GM23338 (cell line): ENCODE results near the gene PGC. TPM values are rescaled to one million over a fixed set of nuclear protein-coding genes. Genes with fewer than 3 reads are reported as not detected.

Experiments used
- ATAC-seq: fragments of 200-7000 bp; cut with Tn5 transposase; 3 replicates; pipeline ENCODE4 v1.9.1; 2020
- DNase-seq: peaks from one replicate; pipeline ENCODE4 v3.0.0-alpha.2; 2015; ENCODE audit warnings: low spot score
- H2AFZ ChIP-seq: fragments of 200-600 bp; sonication (generic); 2 replicates; pipeline ENCODE4 v1.8.0; 2016; ENCODE audit warnings: antibody characterized with exemption, mild to moderate bottlenecking, moderate library complexity
- H3F3A ChIP-seq: fragments of 200-600 bp; sonication (generic); replicated peaks from 2 replicates; pipeline ENCODE4 v1.8.0; 2017; ENCODE audit warnings: antibody characterized with exemption, mixed run types, low read depth
- H3K27ac ChIP-seq: fragments of 200-600 bp; sonication (generic); 2 replicates; pipeline ENCODE4 v1.6.1; 2016; ENCODE audit warnings: low read depth
- H3K27me3 ChIP-seq: fragments of 200-600 bp; sonication (generic); 2 replicates; pipeline ENCODE4 v1.8.0; 2016; ENCODE audit warnings: mild to moderate bottlenecking, mixed run types, moderate library complexity; ENCODE audit not compliant: insufficient read depth
- H3K36me3 ChIP-seq: fragments of 200-600 bp; sonication (generic); 2 replicates; pipeline ENCODE4 v1.8.0; 2016; ENCODE audit warnings: mild to moderate bottlenecking; ENCODE audit not compliant: insufficient read depth
- H3K4me1 ChIP-seq: fragments of 200-600 bp; sonication (generic); 2 replicates; pipeline ENCODE4 v1.8.0; 2016; ENCODE audit warnings: mild to moderate bottlenecking, moderate library complexity; ENCODE audit not compliant: insufficient read depth
- H3K4me2 ChIP-seq: fragments of 200-600 bp; sonication (generic); 2 replicates; pipeline ENCODE4 v1.7.1; 2017; ENCODE audit warnings: mixed run types
- H3K4me3 ChIP-seq: fragments of 200-600 bp; sonication (generic); 2 replicates; pipeline ENCODE4 v1.6.1; 2016; ENCODE audit warnings: mixed run types
- H3K79me2 ChIP-seq: fragments of 200-600 bp; sonication (generic); replicated peaks from 2 replicates; pipeline ENCODE4 v1.8.0; 2017; ENCODE audit warnings: mild to moderate bottlenecking; ENCODE audit not compliant: insufficient read depth
- H3K9me2 ChIP-seq: fragments of 200-600 bp; sonication (generic); 2 replicates; pipeline ENCODE4 v1.8.0; 2017; ENCODE audit not compliant: insufficient read depth
- H4K20me1 ChIP-seq: fragments of 200-600 bp; sonication (generic); replicated peaks from 2 replicates; pipeline ENCODE4 v1.8.0; 2017; ENCODE audit warnings: mild to moderate bottlenecking; ENCODE audit not compliant: insufficient read depth
- H3K27ac Mint-ChIP-seq: 2 replicates; pipeline ENCODE4 v1.8.0; 2020; ENCODE audit warnings: inconsistent platforms, mild to moderate bottlenecking, moderate library complexity, mixed read lengths
- H3K27me3 Mint-ChIP-seq: 3 replicates; pipeline ENCODE4 v1.8.0; 2022; ENCODE audit warnings: low read depth, mild to moderate bottlenecking, moderate library complexity, mixed read lengths, inconsistent platforms; ENCODE audit not compliant: insufficient read depth, poor library complexity
- H3K36me3 Mint-ChIP-seq: 3 replicates; pipeline ENCODE4 v1.8.0; 2021; ENCODE audit warnings: low read depth, mild to moderate bottlenecking, inconsistent platforms, moderate library complexity, mixed read lengths
- H3K4me1 Mint-ChIP-seq: 3 replicates; pipeline ENCODE4 v1.8.0; 2020; ENCODE audit warnings: mild to moderate bottlenecking, inconsistent platforms, mixed read lengths
- H3K4me3 Mint-ChIP-seq: 3 replicates; pipeline ENCODE4 v1.8.0; 2021; ENCODE audit warnings: moderate library complexity, mild to moderate bottlenecking, inconsistent platforms, mixed read lengths
- H3K9me3 Mint-ChIP-seq: 3 replicates; pipeline ENCODE4 v1.8.0; 2020; ENCODE audit warnings: moderate library complexity, mild to moderate bottlenecking, inconsistent platforms, mixed read lengths
- EZH2 ChIP-seq: fragments of 200-600 bp; sonication (generic); IDR thresholded peaks from one replicate; pipeline ENCODE4 v1.8.0; 2017; ENCODE audit warnings: antibody characterized with exemption, mild to moderate bottlenecking, low read depth; ENCODE audit not compliant: unreplicated experiment
- EZH2phosphoT487 ChIP-seq: fragments of 200-600 bp; sonication (generic); IDR thresholded peaks from one replicate; pipeline ENCODE4 v1.8.1; 2018; ENCODE audit warnings: antibody characterized with exemption; ENCODE audit not compliant: unreplicated experiment
- JUNB ChIP-seq: IDR thresholded peaks from one replicate; pipeline ENCODE4 v1.6.1; 2016; ENCODE audit warnings: antibody characterized with exemption; ENCODE audit not compliant: unreplicated experiment
- NANOG ChIP-seq: IDR thresholded peaks from 2 replicates; pipeline ENCODE4 v1.6.1; 2016; ENCODE audit warnings: antibody characterized with exemption, borderline replicate concordance
- POLR2AphosphoS5 ChIP-seq: IDR thresholded peaks from 2 replicates; pipeline ENCODE4 v1.6.1; 2016; ENCODE audit warnings: antibody characterized with exemption, low read depth
- ZNF114 ChIP-seq: fragments of 250-450 bp; sonication (Bioruptor Pico); IDR thresholded peaks from 2 replicates; pipeline ENCODE4 v1.5.0; 2020; ENCODE audit warnings: mild to moderate bottlenecking, moderate library complexity
- ZNF331 ChIP-seq: fragments of 250-450 bp; sonication (Bioruptor Pico); IDR thresholded peaks from 2 replicates; pipeline ENCODE4 v1.5.0; 2020; ENCODE audit warnings: low read depth, mild to moderate bottlenecking, moderate library complexity
- polyA plus RNA-seq: library from polyadenylated mRNA; unstranded; fragments of >200 nt; fragmentation: Nextera tagmentation; extraction: Ambion mirVana; gene quantifications from 2 replicates; pipeline ENCODE4 v1.2.1, GENCODE V29; 2016
- total RNA-seq: library from RNA; depleted of rRNA; stranded (reverse); fragments of >200 nt; shearing (Covaris generic); gene quantifications from 2 replicates; pipeline ENCODE4 v1.2.3, GENCODE V29; 2014
- TF ChIP-seq, protein P1 (sequence below): fragments of 250-450 bp; sonication (Bioruptor Pico); IDR thresholded peaks from 2 replicates; pipeline ENCODE4 v1.5.0; 2020; ENCODE audit warnings: mild to moderate bottlenecking, moderate library complexity
- TF ChIP-seq, protein P2 (sequence below): IDR thresholded peaks from 2 replicates; pipeline ENCODE4 v1.6.1; 2016; ENCODE audit warnings: antibody characterized with exemption

Gene PGC
- total and polyA plus RNA-seq, 2 experiments from 2014 or later, result not detected

DNA sequence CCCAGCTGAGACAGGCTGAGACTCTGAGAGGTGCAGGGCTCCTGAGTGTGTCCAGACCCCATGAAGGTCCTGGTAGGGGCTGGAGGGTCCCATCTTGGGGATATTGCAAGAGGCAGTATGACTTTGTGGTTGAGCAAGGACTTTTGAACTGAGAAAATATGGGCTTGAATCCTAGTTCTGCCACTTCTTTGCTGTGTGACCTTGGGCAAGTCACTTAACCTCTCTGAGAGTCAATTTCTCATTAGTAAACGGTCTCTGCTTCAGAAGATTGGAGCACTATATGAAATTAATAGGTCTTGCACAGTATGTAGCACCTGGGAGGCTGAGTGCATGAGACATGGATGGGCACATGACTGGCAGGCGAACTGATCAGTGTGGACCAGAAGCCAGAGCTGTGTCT, 54.5 kb downstream of the PGC start (continued):
- TF ChIP-seq, protein P1, sequence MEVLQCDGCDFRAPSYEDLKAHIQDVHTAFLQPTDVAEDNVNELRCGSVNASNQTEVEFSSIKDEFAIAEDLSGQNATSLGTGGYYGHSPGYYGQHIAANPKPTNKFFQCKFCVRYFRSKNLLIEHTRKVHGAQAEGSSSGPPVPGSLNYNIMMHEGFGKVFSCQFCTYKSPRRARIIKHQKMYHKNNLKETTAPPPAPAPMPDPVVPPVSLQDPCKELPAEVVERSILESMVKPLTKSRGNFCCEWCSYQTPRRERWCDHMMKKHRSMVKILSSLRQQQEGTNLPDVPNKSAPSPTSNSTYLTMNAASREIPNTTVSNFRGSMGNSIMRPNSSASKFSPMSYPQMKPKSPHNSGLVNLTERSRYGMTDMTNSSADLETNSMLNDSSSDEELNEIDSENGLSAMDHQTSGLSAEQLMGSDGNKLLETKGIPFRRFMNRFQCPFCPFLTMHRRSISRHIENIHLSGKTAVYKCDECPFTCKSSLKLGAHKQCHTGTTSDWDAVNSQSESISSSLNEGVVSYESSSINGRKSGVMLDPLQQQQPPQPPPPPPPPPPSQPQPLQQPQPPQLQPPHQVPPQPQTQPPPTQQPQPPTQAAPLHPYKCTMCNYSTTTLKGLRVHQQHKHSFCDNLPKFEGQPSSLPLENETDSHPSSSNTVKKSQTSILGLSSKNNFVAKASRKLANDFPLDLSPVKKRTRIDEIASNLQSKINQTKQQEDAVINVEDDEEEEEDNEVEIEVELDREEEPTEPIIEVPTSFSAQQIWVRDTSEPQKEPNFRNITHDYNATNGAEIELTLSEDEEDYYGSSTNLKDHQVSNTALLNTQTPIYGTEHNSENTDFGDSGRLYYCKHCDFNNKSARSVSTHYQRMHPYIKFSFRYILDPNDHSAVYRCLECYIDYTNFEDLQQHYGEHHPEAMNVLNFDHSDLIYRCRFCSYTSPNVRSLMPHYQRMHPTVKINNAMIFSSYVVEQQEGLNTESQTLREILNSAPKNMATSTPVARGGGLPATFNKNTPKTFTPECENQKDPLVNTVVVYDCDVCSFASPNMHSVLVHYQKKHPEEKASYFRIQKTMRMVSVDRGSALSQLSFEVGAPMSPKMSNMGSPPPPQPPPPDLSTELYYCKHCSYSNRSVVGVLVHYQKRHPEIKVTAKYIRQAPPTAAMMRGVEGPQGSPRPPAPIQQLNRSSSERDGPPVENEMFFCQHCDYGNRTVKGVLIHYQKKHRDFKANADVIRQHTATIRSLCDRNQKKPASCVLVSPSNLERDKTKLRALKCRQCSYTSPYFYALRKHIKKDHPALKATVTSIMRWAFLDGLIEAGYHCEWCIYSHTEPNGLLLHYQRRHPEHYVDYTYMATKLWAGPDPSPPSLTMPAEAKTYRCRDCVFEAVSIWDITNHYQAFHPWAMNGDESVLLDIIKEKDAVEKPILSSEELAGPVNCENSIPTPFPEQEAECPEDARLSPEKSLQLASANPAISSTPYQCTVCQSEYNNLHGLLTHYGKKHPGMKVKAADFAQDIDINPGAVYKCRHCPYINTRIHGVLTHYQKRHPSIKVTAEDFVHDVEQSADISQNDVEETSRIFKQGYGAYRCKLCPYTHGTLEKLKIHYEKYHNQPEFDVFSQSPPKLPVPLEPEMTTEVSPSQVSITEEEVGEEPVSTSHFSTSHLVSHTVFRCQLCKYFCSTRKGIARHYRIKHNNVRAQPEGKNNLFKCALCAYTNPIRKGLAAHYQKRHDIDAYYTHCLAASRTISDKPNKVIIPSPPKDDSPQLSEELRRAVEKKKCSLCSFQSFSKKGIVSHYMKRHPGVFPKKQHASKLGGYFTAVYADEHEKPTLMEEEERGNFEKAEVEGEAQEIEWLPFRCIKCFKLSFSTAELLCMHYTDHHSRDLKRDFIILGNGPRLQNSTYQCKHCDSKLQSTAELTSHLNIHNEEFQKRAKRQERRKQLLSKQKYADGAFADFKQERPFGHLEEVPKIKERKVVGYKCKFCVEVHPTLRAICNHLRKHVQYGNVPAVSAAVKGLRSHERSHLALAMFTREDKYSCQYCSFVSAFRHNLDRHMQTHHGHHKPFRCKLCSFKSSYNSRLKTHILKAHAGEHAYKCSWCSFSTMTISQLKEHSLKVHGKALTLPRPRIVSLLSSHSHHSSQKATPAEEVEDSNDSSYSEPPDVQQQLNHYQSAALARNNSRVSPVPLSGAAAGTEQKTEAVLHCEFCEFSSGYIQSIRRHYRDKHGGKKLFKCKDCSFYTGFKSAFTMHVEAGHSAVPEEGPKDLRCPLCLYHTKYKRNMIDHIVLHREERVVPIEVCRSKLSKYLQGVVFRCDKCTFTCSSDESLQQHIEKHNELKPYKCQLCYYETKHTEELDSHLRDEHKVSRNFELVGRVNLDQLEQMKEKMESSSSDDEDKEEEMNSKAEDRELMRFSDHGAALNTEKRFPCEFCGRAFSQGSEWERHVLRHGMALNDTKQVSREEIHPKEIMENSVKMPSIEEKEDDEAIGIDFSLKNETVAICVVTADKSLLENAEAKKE (CRISPR knock-in tag), result no peak
- no peak for TF ChIP-seq JUNB

DNA sequence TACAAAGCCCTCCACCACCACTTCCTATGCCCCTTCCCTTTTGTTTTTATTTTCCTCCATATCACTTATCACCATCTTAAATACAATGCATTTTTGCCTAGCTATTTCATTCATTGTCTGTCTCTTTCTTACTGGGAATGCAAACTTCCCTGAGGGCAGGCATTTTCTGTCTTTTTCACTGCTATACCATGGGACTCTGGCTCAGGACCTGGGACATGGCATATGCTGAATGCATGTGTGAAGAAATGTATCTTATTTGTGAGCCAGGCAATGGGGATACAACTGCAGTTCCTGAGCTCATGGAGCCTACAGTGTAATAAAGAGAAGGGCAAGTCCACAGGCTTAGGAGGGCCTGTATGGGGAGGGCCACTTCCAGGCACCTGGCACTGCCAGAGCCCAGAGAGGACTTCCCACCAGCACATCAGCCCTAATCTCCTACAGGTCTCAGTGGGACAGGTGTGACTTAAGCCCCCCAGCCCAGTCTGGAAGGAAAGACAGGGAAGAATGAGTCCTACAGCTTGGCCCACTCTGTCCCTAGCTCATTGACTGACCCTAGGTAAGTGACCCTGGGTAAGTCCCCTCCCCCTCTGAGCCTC, 55.0 kb downstream of the PGC start:
- H3K4me3 Mint-ChIP-seq, result no peak overlapping the region; the same call in 2 of the 3 replicates
- H3K27ac Mint-ChIP-seq, result no peak overlapping the region
- no peak overlapping the region for H3K4me2 ChIP-seq
- ATAC-seq, result no peak
- H3K36me3 ChIP-seq, result no peaks in the 10 kb centered on the region
- peaks cover 13% of the 10 kb centered on the region for H3K4me1 Mint-ChIP-seq
- no peaks in the 10 kb centered on the region for H3F3A ChIP-seq
- no peak overlapping the region for H3K4me3 ChIP-seq
- no peaks in the 10 kb centered on the region for H3K27me3 ChIP-seq
- no peaks in the 10 kb centered on the region for H3K36me3 Mint-ChIP-seq
- no peak overlapping the region for H2AFZ ChIP-seq
- H3K27me3 Mint-ChIP-seq, result peaks cover 9% of the 10 kb centered on the region
- H3K4me1 ChIP-seq, result peaks cover 3% of the 10 kb centered on the region
- no peak for DNase-seq
- no peak overlapping the region for H3K27ac ChIP-seq
- no peaks in the 10 kb centered on the region for H3K9me2 ChIP-seq
- no peaks in the 10 kb centered on the region for H3K9me3 Mint-ChIP-seq
- H3K79me2 ChIP-seq, result no peaks in the 10 kb centered on the region
- no peaks in the 10 kb centered on the region for H4K20me1 ChIP-seq
- TF ChIP-seq, protein P2, sequence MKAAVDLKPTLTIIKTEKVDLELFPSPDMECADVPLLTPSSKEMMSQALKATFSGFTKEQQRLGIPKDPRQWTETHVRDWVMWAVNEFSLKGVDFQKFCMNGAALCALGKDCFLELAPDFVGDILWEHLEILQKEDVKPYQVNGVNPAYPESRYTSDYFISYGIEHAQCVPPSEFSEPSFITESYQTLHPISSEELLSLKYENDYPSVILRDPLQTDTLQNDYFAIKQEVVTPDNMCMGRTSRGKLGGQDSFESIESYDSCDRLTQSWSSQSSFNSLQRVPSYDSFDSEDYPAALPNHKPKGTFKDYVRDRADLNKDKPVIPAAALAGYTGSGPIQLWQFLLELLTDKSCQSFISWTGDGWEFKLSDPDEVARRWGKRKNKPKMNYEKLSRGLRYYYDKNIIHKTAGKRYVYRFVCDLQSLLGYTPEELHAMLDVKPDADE, result no peak
- no peak for TF ChIP-seq ZNF331 (CRISPR knock-in tag)
- TF ChIP-seq POLR2AphosphoS5, result no peak
- TF ChIP-seq JUNB, result no peak
- TF ChIP-seq, protein P1 (CRISPR knock-in tag), result no peak
- TF ChIP-seq NANOG, result no peak
- TF ChIP-seq EZH2, result no peak
- TF ChIP-seq ZNF114 (CRISPR knock-in tag), result no peak
- TF ChIP-seq EZH2phosphoT487, result no peak
